GM21619 (cell line): ENCODE measurements around the gene TASP1.
"Not testable (repeated sequence)": the region's sequence is repeated elsewhere in the genome, so short reads cannot be mapped to it uniquely, and the experiment has no call there.

Source experiments
- ATAC-seq: cut with Tn5 transposase; IDR thresholded peaks from one replicate; pipeline ENCODE4 v1.9.1; 2021; ENCODE audit not compliant: unreplicated experiment

TASP1 gene

DNA sequence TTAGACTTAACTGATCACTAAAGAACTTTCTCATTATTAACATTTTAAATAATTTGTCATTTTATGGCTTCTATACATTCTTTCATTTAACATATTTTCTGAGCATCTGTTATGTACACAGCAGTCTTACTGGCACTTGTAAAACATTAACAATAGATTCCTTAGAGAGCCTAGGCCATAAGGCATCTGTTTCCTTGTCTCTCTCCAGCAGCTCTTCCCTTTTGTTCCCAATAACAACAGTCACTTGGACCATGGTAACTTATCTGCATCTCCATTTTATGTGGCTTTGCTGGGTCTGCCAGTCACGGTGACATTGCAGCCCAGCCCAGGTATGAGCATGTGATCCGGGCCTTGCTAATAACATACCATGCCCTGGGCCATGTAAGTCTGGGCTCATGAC is 11.7 kb upstream of the TASP1 start:
- no peak for ATAC-seq

DNA sequence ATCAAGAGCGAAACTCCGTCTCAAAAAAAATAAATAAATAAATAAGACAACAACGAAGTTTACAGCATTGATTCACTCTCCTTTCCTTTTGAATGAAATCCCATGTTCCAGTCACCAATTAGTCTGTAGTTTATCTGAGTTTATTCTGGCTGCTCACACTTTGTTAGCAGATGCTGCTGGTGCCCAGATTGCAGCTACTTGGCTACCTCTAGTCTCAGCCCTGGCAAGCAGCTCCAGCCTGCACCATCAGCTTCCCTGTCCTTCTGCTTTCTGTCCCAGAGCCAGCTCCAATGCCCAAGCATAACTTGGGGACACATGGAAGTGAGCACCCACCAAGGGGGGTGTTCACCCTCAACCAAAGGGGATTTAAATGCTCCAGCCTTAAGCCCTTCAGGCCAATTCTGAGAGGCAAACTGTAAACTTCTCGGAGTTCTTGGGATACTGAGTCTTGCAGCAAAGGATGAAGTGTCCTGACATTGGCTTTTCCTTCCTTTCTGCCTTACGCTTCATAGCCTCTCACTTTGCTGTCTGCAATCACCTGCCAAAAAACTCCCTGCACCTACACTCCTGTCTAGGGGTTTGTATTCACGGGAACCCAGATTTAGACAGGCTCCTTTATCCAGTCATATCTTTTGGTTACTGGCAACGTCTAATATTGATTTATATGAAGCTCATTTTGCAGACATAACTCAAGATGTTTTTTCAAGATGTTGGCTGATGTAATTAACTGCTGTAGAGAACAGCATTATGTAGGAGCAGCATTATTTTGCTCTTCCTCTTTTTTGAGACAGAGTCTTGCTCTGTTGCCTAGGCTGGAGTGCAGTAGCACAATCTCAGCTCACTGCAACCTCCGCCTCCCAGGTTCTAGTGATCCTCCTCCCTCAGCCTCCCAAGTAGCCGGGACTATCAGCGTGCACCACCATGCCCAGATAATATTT is 9.8 kb upstream of the TASP1 start:
- no peak for ATAC-seq

- ATAC-seq: no peak
Measured at GRCh38 chr20:13644010-13644409, 5.3 kb upstream of the TASP1 start.

GRCh38 chr20:13639150-13639497 is 392 bp upstream of the TASP1 start:
- ATAC-seq: peak; percentile 14

DNA sequence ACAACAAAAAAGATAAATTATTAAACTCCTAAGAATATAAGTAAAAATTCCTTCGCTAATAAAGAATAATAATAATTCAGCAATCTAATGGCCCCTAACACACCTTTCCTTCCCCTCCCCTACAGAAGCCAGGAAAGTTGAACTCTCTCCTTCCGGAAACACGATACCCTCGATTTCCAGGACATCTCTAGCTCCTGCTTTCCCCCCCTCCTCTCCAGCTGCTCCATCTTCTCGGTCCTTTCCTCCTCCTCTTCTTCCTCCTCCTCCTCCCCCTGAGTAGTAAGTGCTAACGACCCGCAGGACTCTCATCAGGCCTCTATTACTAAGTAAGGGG is 603 bp downstream of the TASP1 start:
- ATAC-seq: no peak

DNA sequence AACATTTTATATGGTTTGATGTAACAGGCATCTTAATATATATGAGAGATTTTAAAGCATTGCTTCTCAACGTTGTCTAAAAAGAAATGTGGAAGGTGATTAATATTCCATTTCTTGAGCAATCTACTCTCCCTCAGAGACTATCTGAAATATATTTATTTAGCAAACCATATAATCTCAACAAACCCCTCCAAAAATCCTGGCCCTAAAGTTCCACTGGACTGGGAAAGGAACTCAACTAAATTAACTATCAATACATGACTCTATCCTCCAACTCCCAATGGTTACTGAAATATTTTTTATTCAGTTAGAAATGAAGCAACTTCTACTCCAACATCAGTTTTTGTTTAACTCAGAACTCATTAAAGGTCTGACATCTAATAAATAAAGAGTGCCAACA is 6.3 kb downstream of the TASP1 start:
- no peak for ATAC-seq

DNA sequence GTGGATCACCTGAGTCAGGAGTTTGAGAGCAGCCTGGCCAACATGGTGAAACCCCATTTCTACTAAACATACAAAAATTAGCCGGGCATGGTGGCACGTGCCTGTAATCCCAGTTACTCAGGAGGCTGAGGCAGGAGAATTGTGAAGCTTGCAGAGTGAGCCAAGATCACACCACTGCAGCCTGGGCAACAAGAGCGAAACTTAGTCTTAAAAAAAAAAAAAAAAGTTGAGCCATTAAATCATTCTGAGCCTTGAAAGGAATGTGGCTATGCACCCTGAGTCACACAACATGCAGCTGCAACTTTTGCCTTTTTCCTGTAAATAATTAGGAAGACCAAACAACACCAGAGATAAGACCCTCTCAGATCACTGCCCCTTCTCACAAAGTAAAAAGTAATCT is 11.2 kb downstream of the TASP1 start:
- not testable (repeated sequence) for ATAC-seq

DNA sequence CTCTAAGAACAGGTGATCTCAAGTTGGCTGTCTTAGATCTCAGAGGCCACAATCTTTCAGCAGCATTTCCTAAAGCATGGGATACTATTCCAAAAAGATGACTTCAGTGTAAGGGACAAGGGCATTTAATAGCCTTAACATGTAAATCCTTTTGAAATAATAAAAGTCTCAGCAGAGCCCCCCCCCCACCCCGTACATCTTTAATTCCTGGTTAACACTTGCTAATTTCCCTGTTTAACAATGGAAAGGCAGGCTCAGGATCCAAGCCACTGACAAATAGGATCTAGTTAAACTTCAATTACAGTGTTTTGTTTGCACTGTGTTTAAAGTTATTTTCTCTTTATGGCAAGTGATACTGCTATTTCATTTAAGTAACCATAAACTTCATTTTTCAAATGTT is 12.0 kb downstream of the TASP1 start:
- no peak for ATAC-seq

GRCh38 chr20:13625304-13625979 is 13.3 kb downstream of the TASP1 start:
- ATAC-seq: no peak

- not testable (repeated sequence) for ATAC-seq
Measured at GRCh38 chr20:13619415-13619814, 19.3 kb downstream of the TASP1 start.

GRCh38 chr20:13618456-13618855 is 20.3 kb downstream of the TASP1 start:
- ATAC-seq: not testable (repeated sequence)

DNA sequence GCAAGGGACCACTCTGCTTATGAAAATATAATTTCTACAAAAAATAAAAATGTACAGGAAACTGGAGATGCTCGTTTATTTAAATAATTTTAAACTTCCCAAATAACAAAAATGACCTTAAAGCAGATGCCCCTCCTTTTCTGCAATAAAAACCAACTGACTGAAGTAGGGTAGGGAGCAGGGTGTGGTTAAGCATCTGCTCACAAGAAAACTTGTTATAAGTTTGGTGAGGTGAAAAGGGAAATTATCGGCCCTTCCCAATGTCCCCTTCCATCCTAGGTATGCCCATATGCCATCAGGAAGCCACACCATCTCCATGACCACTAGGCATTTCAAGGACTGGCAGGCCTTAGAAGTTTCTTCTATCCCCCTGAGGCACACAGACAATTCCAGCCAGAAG is 21.1 kb downstream of the TASP1 start:
- not testable (repeated sequence) for ATAC-seq

DNA sequence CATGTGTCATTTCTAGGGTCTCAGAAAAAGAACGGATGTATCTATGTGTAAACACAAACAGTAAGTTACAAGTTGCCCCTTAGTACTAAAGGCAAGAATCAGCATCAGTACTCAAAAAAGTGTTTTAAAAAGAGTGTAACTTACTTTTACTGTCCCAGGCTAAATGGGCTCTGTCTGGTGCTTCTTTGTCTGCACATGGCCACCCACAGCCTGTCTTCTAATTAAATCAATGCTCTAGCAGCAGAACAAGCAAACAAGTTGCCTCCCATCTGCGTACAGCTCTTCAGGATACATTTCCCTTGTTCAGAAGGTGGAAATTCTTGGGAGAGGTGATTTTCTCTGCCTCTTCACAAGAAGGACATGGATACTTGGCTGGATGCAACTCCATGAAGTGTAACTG is 22.0 kb downstream of the TASP1 start:
- not testable (repeated sequence) for ATAC-seq

GRCh38 chr20:13613917-13614316 is 24.8 kb downstream of the TASP1 start:
- no peak for ATAC-seq

- ATAC-seq: no peak
Measured at GRCh38 chr20:13611611-13612125, 27.1 kb downstream of the TASP1 start.

DNA sequence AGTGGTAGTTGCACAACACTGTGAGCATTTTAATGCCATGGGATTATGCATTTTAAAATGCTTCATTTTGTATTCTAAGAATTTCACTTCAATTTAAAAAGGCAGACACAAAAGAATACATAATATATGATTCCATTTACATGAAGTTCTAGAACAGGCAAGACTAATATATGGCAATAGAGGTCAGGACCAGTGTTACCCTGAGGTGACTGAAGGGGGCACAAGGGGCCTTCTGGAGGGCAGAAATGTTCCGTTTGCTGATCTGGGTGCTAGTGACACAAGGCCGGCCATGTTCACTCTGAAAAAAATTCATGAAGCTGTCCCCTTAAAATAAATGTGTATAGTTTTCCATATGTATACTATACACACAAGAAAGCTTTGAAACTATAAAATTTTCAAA is 28.5 kb downstream of the TASP1 start:
- ATAC-seq: no peak

- no peak for ATAC-seq
Measured at GRCh38 chr20:13608066-13608465, 30.7 kb downstream of the TASP1 start.

- ATAC-seq: not testable (repeated sequence)
Measured at GRCh38 chr20:13593423-13593822, 45.3 kb downstream of the TASP1 start.

- no peak for ATAC-seq
Measured at GRCh38 chr20:13588049-13588448, 50.7 kb downstream of the TASP1 start.

GRCh38 chr20:13587370-13587769 is 51.4 kb downstream of the TASP1 start:
- no peak for ATAC-seq

DNA sequence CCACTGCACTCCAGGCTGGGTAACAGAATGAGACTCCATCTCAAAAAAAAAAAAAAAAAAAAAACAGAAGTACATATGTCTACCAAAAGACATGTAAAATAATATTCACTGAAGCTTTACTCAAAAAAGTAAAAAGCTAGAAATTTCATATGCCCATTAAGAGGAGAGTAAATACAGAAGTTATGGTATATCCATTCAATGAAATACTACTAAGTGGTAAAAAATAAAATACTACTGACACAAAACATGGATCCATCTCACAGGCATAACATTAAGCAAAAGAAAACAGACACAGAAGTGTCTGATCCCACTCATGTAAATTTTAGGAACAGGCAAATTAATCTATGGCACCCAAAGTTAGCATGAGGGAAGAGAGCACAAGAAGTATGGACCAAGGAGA is 52.6 kb downstream of the TASP1 start:
- ATAC-seq: no peak

DNA sequence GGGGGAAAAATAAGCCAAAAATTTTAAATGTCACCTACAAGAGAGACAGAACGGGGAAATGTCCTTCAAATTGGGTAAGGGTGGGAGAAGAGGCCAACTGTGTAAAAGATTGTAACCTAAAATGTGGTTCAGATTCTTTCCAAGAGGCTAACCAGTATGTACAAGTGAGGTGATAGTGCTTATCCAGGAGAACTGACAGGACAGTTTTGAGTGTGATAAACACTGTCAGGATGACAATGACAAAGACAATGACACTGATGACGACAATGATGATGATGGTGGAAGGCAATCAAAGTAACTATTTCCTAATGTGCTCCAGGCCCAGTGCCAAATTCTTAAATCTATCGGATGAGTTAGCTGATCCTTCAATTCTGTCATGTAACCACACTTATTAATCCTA is 57.3 kb downstream of the TASP1 start:
- ATAC-seq: no peak
